KMS-11 (cell line): Measurements from ENCODE around the gene NCAM2.

ENCODE experiments used
- H2AFZ ChIP-seq: fragments of 200-600 bp; sonication (generic); 2 replicates; pipeline ENCODE4 v1.6.1; 2016; ENCODE audit warnings: antibody characterized with exemption, mixed run types, low read depth
- H3K27ac ChIP-seq: fragments of 200-600 bp; sonication (generic); 2 replicates; pipeline ENCODE4 v1.6.1; 2016; ENCODE audit warnings: mild to moderate bottlenecking, mixed run types
- H3K27me3 ChIP-seq: fragments of 200-600 bp; sonication (generic); 2 replicates; pipeline ENCODE4 v1.6.1; 2017; ENCODE audit warnings: mild to moderate bottlenecking, low read depth, mixed run types, moderate library complexity; ENCODE audit not compliant: insufficient read depth
- H3K36me3 ChIP-seq: fragments of 200-600 bp; sonication (generic); 2 replicates; pipeline ENCODE4 v1.6.1; 2017; ENCODE audit warnings: mild to moderate bottlenecking, mixed run types; ENCODE audit not compliant: insufficient read depth
- H3K4me1 ChIP-seq: fragments of 200-600 bp; sonication (generic); 2 replicates; pipeline ENCODE4 v1.6.1; 2016; ENCODE audit warnings: mild to moderate bottlenecking, low read depth, mixed run types; ENCODE audit not compliant: poor library complexity, severe bottlenecking
- H3K4me2 ChIP-seq: fragments of 200-600 bp; sonication (generic); 2 replicates; pipeline ENCODE4 v1.7.0; 2016; ENCODE audit warnings: mild to moderate bottlenecking, mixed run types
- H3K4me3 ChIP-seq: fragments of 200-600 bp; sonication (generic); IDR thresholded peaks from 2 replicates; pipeline ENCODE4 v1.6.1; 2017; ENCODE audit warnings: low read depth, low read length, mixed read lengths; ENCODE audit not compliant: insufficient read depth
- H3K79me2 ChIP-seq: fragments of 200-600 bp; sonication (generic); 2 replicates; pipeline ENCODE4 v1.6.1; 2016; ENCODE audit warnings: low read depth, mixed run types; ENCODE audit not compliant: insufficient read depth
- H3K9ac ChIP-seq: fragments of 200-600 bp; sonication (generic); 2 replicates; pipeline ENCODE4 v1.6.1; 2016; ENCODE audit warnings: mild to moderate bottlenecking, mixed run types
- H4K20me1 ChIP-seq: fragments of 200-600 bp; sonication (generic); 2 replicates; pipeline ENCODE4 v1.6.1; 2016; ENCODE audit warnings: mild to moderate bottlenecking, mixed run types; ENCODE audit not compliant: insufficient read depth
- TF ChIP-seq, protein P1 (sequence below): fragments of 200-600 bp; sonication (generic); conservative IDR thresholded peaks from 2 replicates; pipeline ENCODE4 v1.6.1; 2017; ENCODE audit warnings: low read depth, mild to moderate bottlenecking, antibody characterized with exemption, low read length, moderate library complexity, mixed read lengths

The NCAM2 gene

GRCh38 chr21:21309510-21309909 lies 311.3 kb downstream of the NCAM2 start:
- no peak overlapping the region for H3K27ac ChIP-seq
- H4K20me1 ChIP-seq, result no peaks in the 10 kb centered on the region
- H3K4me2 ChIP-seq, result no peak overlapping the region
- no peaks in the 10 kb centered on the region for H3K79me2 ChIP-seq
- TF ChIP-seq, protein P1, sequence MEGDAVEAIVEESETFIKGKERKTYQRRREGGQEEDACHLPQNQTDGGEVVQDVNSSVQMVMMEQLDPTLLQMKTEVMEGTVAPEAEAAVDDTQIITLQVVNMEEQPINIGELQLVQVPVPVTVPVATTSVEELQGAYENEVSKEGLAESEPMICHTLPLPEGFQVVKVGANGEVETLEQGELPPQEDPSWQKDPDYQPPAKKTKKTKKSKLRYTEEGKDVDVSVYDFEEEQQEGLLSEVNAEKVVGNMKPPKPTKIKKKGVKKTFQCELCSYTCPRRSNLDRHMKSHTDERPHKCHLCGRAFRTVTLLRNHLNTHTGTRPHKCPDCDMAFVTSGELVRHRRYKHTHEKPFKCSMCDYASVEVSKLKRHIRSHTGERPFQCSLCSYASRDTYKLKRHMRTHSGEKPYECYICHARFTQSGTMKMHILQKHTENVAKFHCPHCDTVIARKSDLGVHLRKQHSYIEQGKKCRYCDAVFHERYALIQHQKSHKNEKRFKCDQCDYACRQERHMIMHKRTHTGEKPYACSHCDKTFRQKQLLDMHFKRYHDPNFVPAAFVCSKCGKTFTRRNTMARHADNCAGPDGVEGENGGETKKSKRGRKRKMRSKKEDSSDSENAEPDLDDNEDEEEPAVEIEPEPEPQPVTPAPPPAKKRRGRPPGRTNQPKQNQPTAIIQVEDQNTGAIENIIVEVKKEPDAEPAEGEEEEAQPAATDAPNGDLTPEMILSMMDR, result no peak
- H3K4me3 ChIP-seq, result no peak overlapping the region
- no peak overlapping the region for H3K9ac ChIP-seq
- H3K4me1 ChIP-seq, result no peaks in the 10 kb centered on the region
- no peaks in the 10 kb centered on the region for H3K36me3 ChIP-seq
- no peak overlapping the region for H2AFZ ChIP-seq
- no peaks in the 10 kb centered on the region for H3K27me3 ChIP-seq

GRCh38 chr21:21324297-21324696 lies 326.1 kb downstream of the NCAM2 start:
- Histone ChIP-seq H3K79me2 (no peaks in the 10 kb centered on the region), H3K4me1 (no peaks in the 10 kb centered on the region), H3K36me3 (no peaks in the 10 kb centered on the region), H3K9ac (no peak overlapping the region), H4K20me1 (no peaks in the 10 kb centered on the region), H3K4me2 (no peak overlapping the region), H3K27ac (no peak overlapping the region), H3K4me3 (no peak overlapping the region), H3K27me3 (no peaks in the 10 kb centered on the region), H2AFZ (no peak overlapping the region)
- TF ChIP-seq, protein P1, result no peak

DNA sequence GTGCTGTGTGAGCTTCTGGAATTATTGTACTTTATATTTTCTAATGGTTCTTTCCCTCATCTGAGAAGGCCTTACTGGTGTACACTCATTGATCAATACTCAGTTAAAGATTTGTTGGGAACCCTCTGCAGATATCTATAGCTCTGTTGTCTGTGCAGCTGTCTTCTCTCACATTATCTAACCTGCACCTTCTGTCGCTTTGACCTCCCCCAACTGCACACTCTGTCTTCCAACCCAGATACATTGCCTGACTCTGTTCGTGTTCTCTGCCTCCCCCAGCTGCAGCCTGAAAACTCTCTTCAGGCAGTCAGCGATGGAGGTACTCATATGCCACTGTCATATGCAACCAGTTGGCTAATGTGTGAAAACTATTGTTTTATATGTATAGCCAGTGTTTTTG lies 334.3 kb downstream of the NCAM2 start:
- Histone ChIP-seq H3K79me2 (no peaks in the 10 kb centered on the region), H3K27ac (no peak overlapping the region), H4K20me1 (no peaks in the 10 kb centered on the region), H3K36me3 (no peaks in the 10 kb centered on the region), H2AFZ (no peak overlapping the region), H3K4me1 (no peaks in the 10 kb centered on the region), H3K27me3 (no peaks in the 10 kb centered on the region), H3K9ac (no peak overlapping the region), H3K4me3 (no peak overlapping the region), H3K4me2 (no peak overlapping the region)
- TF ChIP-seq, protein P1, result no peak

DNA sequence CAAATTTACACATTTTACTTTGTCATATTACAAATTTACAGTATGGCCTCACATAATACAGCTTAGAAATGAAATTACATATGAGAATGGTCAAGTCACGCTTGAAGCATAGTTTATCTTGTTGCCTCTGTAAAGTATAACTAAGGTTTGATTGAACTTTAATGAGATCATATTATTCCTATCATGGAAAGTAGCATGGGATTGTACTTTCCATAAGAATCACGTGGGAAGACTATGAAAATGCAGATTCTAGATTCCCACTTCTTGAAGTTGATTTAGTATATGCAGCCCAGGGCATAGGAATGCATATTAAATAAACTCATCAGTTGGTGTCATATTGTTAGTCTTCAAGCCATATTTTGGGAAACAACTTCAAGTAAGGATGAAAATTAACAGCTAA lies 342.8 kb downstream of the NCAM2 start:
- Histone ChIP-seq H4K20me1 (no peaks in the 10 kb centered on the region), H3K79me2 (no peaks in the 10 kb centered on the region), H3K36me3 (no peaks in the 10 kb centered on the region), H3K4me2 (no peak overlapping the region), H3K4me1 (no peaks in the 10 kb centered on the region), H3K9ac (no peak overlapping the region), H3K4me3 (no peak overlapping the region), H3K27ac (no peak overlapping the region), H3K27me3 (no peaks in the 10 kb centered on the region), H2AFZ (no peak overlapping the region)
- TF ChIP-seq, protein P1, result no peak
